ENCODE results near the gene SPPL3.

Gene SPPL3

GRCh38 chr12:120814203-120814902, 89.8 kb downstream of the SPPL3 start:
- H3K4me3 ChIP-seq (ENCODE audit: low read depth, low read length) = no peak overlapping the region
- no peak for DNase-seq
- H3K27me3 ChIP-seq (replicated peaks) = no peaks in the 10 kb centered on the region
- H3K27ac ChIP-seq = no peak overlapping the region
- no peaks in the 10 kb centered on the region for H3K36me3 ChIP-seq (replicated peaks)
- in situ Hi-C loops (cut with HindIII; ENCODE audit: low pct_ligation_motif_present, low sequenced_read_pairs) = no loop called here
- TF ChIP-seq CTCF (IDR thresholded peaks at IDR 0.05; ENCODE audit: low read depth, low read length, missing control alignments) = no peak

GRCh38 chr12:120813588-120814153, 90.5 kb downstream of the SPPL3 start:
- in situ Hi-C loops (cut with HindIII; ENCODE audit: low pct_ligation_motif_present, low sequenced_read_pairs) = no loop called here
- Histone ChIP-seq H3K27ac (no peak overlapping the region), H3K36me3 (replicated peaks) (no peaks in the 10 kb centered on the region), H3K4me3 (ENCODE audit: low read depth, low read length) (no peak overlapping the region), H3K27me3 (replicated peaks) (no peaks in the 10 kb centered on the region)
- no peak for TF ChIP-seq CTCF (IDR thresholded peaks at IDR 0.05; ENCODE audit: low read depth, low read length, missing control alignments)
- no peak for DNase-seq

- Histone ChIP-seq H3K4me3 (ENCODE audit: low read depth, low read length) (no peak overlapping the region), H3K27me3 (replicated peaks) (no peaks in the 10 kb centered on the region), H3K27ac (no peak overlapping the region), H3K36me3 (replicated peaks) (no peaks in the 10 kb centered on the region)
- DNase-seq = no peak
- in situ Hi-C loops (cut with HindIII; ENCODE audit: low pct_ligation_motif_present, low sequenced_read_pairs) = no loop called here
- no peak for TF ChIP-seq CTCF (IDR thresholded peaks at IDR 0.05; ENCODE audit: low read depth, low read length, missing control alignments)
Measured at GRCh38 chr12:120810021-120810420, 94.1 kb downstream of the SPPL3 start.

GRCh38 chr12:120804428-120804827, 99.7 kb downstream of the SPPL3 start:
- no peak for TF ChIP-seq CTCF (IDR thresholded peaks at IDR 0.05; ENCODE audit: low read depth, low read length, missing control alignments)
- no peak for DNase-seq
- Histone ChIP-seq H3K36me3 (replicated peaks) (no peaks in the 10 kb centered on the region), H3K27ac (no peak overlapping the region), H3K27me3 (replicated peaks) (no peaks in the 10 kb centered on the region), H3K4me3 (ENCODE audit: low read depth, low read length) (no peak overlapping the region)
- in situ Hi-C loops (cut with HindIII; ENCODE audit: low pct_ligation_motif_present, low sequenced_read_pairs) = no loop called here

GRCh38 chr12:120801146-120801545, 103.0 kb downstream of the SPPL3 start:
- Histone ChIP-seq H3K4me3 (ENCODE audit: low read depth, low read length) (no peak overlapping the region), H3K36me3 (replicated peaks) (no peaks in the 10 kb centered on the region), H3K27ac (no peak overlapping the region), H3K27me3 (replicated peaks) (no peaks in the 10 kb centered on the region)
- in situ Hi-C loops (cut with HindIII; ENCODE audit: low pct_ligation_motif_present, low sequenced_read_pairs) = no loop called here
- DNase-seq = no peak
- no peak for TF ChIP-seq CTCF (IDR thresholded peaks at IDR 0.05; ENCODE audit: low read depth, low read length, missing control alignments)

GRCh38 chr12:120800665-120801064, 103.5 kb downstream of the SPPL3 start:
- no peaks in the 10 kb centered on the region for H3K36me3 ChIP-seq (replicated peaks)
- no peaks in the 10 kb centered on the region for H3K27me3 ChIP-seq (replicated peaks)
- H3K27ac ChIP-seq = no peak overlapping the region
- no peak overlapping the region for H3K4me3 ChIP-seq (ENCODE audit: low read depth, low read length)
- TF ChIP-seq CTCF (IDR thresholded peaks at IDR 0.05; ENCODE audit: low read depth, low read length, missing control alignments) = no peak
- in situ Hi-C loops (cut with HindIII; ENCODE audit: low pct_ligation_motif_present, low sequenced_read_pairs) = no loop called here
- no peak for DNase-seq
